Measurements from ENCODE around the gene CNPY4.
"Not testable (repeated sequence)": the region's sequence is repeated elsewhere in the genome, so short reads cannot be mapped to it uniquely, and the experiment has no call there.

The CNPY4 gene

DNA sequence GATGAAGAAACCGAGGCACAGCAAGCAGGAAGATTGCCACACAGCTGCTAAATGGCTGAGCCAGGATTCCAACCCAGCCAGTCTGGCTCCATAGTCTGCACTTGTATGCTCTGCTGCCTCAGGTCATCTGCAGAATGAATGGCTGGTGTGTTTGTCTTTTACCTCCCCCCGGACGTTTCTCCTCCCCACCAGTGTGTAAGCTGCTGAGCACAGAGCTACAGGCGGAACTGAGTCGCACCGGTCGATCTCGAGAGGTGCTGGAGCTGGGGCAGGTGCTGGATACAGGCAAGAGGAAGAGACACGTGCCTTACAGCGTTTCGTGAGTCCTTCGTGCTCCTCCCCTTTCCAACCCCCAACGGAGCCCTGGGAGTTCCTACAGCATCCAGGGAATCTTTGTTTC lies 2.6 kb downstream of the CNPY4 start:
- no peak for FAIRE-seq

DNA sequence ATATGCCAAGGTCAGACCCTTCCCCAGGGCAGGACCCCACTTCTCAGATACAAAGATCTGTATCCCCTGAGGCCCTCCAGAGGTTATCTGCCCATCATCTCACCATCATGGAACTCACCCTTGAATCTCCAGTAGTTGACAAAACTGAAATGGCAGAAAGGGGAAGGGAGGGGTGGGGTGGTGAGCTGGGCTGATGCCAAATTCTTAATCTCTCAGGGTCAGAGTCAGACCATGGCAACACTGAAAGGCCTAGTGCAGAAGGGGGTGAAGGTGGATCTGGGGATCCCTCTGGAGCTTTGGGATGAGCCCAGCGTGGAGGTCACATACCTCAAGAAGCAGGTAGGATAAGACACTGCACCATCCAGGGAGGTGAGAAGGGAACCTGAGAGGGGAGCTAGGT lies 3.1 kb downstream of the CNPY4 start:
- no peak for FAIRE-seq

DNA sequence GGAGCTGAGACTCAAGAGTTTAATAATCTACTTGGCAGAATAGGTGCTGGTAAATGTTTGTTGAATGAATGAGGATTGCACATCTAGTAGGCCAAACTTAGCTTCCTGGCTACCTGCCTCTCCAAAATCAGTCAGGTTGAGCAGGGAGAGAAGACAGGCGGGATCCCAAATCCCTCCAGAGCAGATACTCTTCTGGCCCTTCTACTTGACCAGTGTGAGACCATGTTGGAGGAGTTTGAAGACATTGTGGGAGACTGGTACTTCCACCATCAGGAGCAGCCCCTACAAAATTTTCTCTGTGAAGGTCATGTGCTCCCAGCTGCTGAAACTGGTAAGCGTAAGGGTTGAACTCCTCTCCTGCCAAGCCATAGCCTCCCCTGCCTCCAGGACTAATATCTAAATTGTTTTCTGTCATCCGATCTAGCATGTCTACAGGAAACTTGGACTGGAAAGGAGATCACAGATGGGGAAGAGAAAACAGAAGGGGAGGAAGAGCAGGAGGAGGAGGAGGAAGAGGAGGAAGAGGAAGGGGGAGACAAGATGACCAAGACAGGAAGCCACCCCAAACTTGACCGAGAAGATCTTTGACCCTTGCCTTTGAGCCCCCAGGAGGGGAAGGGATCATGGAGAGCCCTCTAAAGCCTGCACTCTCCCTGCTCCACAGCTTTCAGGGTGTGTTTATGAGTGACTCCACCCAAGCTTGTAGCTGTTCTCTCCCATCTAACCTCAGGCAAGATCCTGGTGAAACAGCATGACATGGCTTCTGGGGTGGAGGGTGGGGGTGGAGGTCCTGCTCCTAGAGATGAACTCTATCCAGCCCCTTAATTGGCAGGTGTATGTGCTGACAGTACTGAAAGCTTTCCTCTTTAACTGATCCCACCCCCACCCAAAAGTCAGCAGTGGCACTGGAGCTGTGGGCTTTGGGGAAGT lies 5.1 kb downstream of the CNPY4 start:
- FAIRE-seq: no peak

DNA sequence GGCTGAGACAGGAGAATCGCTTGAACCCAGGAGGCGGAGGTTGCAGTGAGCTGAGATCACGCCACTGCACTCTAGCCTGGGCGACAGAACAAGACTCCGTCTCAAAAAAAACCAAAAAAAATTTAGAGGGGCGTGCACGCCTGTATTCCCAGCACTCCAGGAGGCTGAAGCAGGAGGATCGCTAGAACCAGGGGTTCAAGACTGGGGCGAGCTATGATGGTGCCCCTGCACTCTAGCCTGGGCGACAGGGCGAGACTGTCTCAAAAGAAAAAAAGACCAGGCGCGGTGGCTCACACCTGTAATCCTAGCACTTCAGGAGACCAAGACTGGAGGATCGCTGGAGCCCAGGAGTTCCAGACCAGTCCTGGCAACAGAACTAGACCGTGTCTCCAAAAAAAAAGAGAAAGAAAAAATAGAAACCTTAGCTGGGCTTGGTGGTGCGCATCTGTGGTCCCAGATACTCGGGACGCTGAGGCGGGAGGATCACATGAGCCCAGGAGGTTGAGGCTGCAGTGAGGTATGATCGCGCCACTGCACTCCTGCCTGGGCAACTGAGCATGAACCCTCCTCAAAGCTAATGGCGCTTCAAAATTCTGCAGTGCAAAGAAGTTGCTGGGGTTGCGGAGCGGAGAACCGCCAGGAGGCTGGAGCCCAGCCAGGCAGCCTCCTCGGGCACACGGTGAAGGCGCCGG lies 7.0 kb downstream of the CNPY4 start:
- no peak for FAIRE-seq

DNA sequence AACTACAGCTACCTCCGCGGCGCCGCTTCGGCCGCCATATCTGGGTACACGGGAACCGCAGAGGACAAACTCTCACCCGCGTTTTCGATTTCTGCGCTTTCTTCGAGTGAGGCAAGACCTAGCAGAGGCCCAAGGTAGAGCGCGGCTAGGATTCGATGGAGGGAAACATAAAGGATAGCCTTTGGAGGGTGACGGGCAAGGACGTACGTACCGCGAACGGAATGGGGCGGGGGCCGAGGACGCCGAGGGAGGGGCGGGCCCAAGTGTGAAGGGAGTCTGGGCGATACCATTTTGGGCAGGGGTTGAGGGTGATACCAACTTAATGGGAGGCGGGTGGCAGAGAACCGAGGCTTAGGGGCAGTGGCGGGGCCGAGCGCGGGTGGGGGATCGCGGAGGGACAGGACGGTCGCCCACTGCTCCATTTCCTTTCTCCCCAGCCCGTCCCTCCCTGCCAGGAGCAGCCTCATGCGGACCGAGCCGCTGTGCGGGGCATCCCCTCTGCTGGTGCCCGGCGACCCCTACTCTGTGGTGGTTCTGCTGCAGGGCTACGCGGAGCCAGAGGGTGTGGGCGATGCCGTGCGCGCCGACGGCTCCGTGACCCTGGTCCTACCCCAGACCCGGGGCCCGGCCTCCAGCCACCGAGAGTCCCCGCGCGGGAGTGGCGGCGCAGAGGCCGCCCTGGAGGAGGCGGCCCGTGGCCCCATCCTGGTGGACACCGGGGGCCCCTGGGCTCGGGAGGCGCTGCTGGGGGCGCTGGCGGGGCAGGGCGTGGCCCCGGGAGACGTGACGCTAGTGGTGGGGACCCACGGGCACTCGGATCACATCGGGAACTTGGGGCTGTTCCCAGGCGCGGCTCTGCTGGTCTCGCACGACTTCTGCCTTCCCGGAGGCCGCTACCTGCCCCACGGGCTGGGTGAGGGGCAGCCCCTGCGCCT lies 7.8 kb downstream of the CNPY4 start, which contains the start of gene MBLAC1:
Gene MBLAC1, plus strand, starts transcription at position 37 of the 935 bp plus-strand sequence. Its CDS starts 429 bp downstream, at position 466.
- FAIRE-seq: peak; percentile 55

DNA sequence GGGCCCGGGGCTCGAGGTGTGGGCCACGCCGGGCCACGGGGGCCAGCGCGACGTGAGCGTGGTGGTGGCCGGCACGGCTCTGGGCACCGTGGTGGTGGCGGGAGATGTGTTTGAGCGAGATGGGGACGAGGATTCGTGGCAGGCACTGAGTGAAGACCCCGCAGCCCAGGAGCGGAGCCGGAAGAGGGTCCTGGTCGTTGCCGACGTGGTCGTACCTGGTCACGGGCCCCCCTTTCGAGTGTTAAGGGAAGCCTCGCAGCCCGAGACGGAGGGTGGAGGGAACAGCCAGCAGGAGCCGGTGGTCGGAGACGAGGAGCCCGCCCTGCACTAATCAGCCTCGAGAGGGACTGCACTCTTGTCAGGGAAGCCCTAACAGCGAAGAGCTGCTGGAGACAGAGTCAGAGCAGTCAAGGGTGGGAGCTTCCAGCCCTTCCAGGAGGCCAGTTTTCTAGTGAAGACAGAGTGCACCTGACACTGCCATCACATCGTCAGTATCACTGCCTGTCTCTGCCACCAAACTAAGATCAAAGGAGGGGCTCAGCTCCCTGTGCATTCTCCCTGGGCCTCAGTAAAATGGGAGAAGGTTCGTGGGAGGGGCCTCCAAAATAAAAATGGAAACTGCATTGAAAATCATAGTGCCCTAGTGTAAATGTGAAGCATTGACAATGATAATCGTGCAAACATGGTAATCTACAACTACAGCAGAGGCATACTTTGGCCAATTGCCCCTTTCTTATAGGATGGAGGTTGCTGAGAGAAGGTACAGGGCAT lies 8.6 kb downstream of the CNPY4 start:
- no peak for FAIRE-seq

DNA sequence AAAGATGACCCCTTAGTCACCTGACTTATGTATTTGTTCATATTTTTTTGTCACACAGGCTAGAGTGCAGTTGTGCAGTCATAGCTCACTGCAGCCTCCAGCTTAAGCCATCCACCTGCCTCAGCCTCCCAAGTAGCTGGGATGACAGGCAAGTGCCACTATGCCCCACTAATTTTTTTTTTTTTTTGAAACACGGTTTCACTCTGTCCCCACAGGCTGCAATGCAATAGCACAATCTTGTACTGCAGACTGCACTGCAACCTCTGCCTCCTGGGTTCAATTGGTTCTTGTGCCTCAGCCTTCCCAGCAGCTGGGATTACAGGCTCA lies 9.2 kb downstream of the CNPY4 start:
- FAIRE-seq: no peak

DNA sequence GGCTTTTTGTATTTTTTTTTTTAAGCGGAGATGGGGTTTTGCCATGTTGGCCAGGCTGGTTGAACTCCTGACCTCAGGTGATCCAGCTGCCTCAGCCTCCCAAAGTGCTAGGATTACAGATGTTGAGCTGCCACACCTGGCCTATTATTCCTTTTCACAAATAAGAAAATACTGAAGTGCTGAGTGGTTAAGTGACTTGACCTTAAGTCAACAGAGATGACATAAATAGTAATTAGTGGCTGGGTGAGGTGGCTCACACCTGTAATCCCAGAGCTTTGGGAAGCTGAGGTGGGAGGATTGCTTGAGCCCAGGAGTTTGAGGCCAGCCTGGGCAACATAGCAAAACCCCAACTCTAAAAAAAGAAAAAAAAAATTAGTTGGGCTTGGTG lies 10.8 kb downstream of the CNPY4 start:
- FAIRE-seq: not testable (repeated sequence)

DNA sequence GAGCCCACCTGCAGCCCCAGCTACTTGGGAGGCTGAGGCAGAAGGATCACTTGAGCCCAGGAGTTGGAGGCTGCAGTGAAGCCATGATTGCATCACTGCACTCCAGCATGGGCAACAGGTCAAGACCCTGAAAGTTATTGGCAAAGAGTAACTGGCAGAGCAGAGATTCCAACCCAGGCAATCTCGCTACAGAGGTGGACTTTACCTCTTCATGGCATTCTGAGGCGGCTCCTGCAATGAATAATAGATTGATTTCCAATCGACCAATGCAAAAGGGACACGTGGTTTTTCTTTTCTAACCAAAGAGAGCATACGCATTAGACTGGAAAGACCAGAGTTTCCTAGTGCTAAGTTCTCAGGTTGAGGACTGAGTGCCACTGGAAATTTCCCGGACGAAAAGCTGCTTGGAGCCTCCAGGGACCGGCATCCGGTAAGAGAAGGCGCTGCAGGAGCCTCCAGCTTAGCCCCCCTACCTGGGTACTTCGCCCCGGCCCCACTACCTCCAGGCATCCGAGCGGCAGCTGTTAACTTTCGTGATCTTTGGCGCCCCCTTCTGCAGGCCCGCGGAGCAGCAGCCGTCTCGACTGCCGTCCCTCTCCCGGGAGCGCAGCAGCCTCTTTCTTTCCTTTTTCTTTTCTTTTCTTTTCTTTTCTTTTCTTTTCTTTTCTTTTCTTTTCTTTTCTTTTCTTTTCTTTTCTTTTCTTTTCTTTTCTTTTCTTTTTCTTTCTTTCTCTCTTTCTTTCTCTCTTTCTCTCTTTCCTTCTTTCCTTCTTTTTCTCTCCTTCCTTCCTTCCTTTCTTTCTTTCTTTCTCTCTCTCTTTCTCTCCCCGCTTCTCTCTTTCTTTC lies 11.4 kb downstream of the CNPY4 start:
- peak; percentile 52 for FAIRE-seq

DNA sequence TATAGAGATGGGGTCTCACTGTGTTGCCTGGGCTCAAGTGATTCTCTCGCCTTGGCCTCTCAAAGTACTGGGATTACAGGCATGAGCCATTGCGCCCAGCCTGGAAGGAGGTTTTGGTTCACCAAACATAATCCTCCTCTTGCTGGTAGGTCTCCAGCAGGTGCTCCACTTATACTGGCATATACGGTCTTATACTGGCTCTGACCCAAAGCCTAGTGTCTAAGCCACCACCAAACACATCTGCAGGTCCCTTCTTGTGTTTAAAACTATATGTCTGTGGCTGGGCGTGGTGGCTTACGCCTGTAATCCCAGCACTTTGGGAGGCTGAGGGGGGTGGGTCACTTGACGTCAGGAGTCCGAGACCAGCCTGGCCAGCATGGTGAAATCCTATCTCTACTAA lies 12.7 kb downstream of the CNPY4 start:
- no peak for FAIRE-seq

DNA sequence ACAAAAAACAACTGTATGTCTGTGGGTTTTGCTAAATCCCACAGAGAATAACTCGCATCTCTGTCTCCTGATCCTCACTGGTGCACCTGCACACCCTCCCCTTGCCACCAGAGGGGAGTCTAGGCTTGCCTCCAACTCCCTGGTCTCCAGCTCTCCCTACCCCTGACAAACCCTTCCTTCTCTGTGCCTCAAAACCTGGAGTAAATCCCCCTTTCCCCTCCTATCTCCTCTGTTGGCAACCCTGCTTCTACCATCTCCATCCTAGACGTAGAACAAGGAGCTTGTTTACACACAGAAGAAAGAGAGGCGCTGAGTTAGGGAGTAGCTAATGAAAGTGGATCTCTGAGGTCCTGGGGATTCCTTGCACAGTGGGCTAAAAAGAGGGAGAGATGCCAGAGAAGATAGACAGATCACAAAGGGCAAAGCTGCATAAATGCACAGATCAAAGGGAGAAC lies 13.3 kb downstream of the CNPY4 start:
- FAIRE-seq: peak; percentile 62

DNA sequence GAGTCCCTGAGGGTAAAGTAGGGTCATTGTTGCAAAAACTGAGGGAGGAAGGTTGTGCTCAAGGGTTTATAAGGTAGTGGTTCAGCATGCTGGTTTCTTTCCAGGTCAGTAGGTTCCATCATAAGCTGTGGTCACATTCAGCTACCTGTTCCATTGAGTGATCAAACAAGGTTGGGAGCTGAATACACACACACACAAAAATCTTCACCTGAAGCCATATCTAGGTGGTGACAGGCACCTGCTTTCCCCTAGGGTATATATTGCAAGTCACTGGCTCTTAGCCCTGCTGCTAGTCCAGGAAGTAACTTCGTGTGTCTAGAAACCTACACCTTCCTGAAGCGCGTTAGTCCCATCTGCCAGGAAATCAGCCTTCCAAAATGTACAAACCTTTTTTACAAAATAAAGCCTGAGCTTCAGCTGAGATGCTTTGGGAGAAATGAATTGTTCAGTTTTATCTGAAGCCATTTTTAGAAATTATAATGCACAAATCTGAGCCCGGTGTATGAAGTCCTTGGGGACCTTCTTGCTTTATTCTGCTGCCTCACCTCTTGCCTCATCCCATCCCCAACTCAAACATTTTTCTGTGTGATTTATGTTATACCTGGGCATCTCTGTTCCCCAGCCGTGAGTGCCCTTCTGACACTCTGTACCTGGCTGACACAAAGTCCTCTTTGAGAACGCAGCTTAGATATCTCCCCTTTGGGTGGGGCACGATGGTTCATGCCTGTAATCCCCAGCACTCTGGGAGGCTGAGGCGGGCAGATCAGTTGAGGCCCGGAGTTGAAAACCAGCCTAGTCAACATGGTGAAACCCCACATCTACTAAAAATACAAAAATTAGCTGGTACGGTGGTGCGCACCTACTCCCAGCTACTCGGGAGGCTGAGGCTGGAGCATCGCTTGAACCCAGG lies 18.7 kb downstream of the CNPY4 start:
- FAIRE-seq: no peak

DNA sequence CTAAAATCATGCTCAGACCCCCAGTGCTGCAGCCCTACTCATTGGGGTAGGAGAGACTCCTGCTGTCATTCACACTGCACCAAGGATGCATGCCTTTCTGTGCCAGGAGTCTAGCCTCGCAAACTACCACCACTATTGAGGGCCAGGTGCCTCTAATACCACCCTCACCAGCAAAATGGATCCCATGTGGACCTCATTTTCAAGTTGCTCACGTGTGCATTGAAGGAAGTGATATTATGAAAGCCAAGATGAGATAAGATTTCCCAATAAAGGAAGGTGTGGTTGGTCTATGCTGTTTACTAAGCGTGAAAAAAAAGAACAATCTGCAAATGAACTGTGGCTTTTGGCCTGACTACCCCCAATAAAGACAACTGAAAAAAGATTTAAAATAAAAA lies 22.1 kb downstream of the CNPY4 start:
- no peak for FAIRE-seq

DNA sequence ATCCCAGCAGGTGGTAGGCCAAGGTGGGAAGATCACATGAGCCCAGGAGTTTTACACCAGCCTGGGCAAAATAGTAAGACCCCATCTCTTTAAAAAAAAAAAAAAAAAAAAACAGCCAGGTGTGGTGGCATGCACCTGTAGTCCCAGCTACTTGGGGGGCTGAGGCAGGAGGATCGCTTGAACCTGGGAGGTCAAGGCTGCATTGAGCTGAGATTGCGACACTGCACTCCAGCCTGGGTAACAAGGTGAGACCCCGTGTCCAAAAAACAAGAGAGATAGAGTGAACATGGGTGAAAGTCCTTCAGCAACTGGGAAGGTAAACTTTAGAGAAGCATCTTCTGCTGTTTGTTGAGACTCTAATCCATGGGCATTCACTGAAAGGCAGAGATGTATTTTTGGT lies 23.0 kb downstream of the CNPY4 start:
- FAIRE-seq: no peak

DNA sequence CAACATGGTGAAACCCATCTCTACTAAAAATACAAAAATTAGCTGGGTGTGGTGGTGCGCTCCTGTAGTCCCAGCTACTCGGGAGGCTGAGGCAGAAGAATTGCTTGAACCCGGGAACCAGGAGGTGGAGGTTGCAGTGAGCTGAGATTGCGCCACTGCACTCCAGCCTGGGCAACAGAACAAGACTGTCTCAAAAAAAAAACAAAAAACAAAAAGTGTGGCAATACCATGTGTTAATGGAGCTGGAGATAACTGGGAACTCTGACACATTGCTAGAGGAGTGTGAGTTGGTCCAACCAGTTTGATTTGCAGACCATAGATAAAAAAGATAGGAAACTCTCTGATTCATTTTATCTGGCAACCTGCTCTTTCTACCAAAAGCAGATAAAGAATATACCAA lies 26.9 kb downstream of the CNPY4 start:
- not testable (repeated sequence) for FAIRE-seq

DNA sequence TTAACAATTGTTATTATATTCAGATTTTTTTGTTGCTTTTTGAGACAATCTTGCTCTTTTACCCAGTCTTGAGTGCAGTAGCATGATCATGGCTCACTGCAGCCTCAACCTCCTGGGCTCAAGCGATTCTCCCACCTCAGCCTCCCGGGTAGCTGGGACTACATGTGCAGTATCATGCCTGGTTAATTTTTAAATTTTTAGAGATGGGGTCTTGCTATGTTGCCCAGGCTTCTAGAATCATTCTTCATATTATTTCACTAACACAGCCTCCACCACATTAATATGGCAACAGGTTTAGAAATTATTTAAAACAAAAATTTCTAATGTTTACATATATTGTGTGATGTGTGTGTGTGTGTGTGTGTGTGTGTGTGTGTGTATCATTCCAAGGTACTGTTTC lies 27.8 kb downstream of the CNPY4 start:
- no peak for FAIRE-seq

DNA sequence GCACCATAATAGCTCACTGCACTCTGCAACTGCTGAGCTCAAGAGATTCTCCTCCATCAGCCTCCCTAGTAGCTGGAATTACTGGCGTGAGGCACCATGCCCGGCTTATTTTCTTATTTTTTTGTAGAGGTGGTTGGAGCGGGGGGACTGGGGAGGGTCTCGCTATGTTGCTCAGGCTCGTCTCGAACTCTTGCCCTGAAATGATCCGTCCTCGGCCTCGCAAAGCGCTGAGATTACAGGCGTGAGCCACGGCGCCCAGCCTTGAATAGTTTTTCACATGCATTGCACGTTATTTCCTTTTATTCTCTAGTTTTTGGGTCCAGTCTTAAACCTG lies 28.8 kb downstream of the CNPY4 start:
- no peak for FAIRE-seq

DNA sequence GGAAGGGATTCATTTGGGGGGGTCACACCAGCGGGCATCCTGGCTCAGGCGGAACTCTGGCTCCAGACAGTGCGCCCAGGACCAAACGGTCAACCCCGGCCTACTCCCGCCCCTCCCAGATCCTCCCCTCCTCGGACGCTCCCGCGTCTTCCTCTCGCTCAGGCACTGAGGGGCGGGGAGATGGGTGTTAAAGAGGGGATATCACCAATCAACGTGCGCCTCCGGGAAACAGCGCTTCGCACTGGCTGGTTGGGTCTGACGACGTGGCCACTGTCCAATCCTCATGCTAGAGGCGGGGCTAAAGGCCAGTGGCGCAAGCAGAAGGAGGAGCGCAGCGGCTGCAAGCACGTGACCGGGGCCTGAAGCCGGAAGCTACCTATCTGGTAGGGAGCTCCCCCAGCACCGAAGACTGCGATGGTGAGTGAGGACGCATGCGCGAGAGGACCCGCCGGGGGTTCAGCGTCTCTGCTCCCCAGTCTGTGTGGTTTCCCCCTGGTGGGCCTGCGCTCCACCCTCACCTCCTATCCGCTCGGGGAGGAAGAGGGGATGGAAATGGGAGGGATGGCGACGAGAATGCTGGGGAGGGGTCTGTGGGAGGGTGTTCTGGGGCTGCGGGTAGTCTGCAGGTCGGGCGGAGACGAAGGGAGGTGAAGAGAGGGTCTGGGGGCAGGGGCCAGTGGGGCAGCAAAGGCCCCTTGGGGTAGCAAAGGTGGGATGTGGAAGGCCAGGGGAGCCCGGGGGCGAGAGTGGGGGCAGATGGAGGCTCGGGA lies 29.3 kb downstream of the CNPY4 start, which contains the start of gene LAMTOR4:
Gene LAMTOR4, plus strand, starts transcription at position 360 of the 770 bp plus-strand sequence. Its CDS starts 55 bp downstream, at position 415.
- FAIRE-seq: peak; percentile 98

DNA sequence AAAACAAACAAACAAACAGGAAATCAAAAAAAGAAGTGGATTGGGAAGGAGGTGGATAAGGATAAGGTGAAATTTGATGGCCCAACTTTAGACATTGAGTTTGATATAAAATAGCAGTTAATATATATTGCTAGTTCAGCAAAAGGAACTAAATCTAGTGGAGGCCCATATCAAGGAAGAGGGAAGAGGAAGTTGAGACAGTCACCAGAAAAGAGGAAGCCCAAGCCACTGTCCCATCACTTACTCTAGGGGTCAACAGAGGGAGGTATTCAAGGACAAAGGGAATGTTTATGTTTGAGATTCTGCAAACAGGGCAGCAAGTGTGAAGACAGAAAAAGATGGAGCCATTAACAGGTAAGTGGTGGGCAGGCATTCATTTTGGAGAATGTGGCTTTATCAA lies 33.0 kb downstream of the CNPY4 start:
- no peak for FAIRE-seq
